Stimulated activated CD4-positive, alpha-beta T cell treated with anti-CD3 and anti-CD28 coated beads, Interleukin-12 subunit alpha, Interleukin-12 subunit beta, amount 100 ng/mL, for 4 hours (primary cell): ENCODE measurements around the gene FCRL2.
"Not testable (repeated sequence)": the region's sequence is repeated elsewhere in the genome, so short reads cannot be mapped to it uniquely, and the experiment has no call there.

ENCODE experiments used
- DNase-seq: peaks from one replicate; pipeline ENCODE4 v3.0.0-alpha.2; 2020

The FCRL2 gene

DNA sequence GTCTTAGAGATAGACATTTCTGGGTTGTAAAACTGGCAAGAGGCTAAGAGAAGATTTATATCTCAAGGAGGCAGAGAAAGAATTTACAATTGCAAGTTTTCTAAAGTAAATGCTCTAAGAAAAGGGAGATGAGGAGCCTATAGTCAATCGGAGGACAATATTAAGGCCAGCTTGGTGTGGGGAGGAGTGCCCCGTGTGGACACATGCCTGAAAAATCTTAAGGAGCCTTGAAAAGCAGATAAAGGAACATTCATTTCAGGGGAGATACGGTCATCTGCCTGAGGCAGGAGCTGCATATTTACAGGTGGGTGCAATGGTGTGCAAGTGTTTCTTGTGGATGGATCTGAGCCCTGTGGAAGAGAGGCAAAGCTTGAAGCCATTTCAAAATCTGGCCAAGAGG is 25.6 kb downstream of the FCRL2 start:
- no peak for DNase-seq

DNA sequence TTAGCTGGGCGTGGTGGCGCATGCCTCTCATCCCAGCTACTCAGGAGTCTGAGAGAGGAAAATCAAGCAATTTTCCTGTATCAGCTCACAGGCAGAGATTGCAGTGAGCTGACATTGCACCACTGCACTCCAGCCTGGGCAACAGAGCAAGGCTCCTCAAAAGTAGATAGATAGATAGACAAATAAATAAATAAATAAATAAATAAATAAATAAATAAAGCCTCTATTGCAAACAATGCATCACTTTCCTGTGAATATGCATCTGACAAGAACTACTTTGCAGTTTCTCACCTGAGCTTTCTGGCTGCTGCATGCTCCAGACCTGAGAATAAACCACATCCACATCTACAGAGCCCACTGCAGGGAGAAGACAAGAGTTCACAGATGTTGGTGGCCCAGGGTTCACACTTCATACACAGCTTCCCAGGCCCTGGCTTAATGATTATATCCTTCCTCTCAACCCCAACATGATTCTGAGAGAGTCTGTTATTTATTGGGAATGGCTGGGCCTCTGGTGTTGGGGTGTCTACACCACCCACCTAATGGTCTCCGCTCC is 28.6 kb downstream of the FCRL2 start:
- DNase-seq: no peak

DNA sequence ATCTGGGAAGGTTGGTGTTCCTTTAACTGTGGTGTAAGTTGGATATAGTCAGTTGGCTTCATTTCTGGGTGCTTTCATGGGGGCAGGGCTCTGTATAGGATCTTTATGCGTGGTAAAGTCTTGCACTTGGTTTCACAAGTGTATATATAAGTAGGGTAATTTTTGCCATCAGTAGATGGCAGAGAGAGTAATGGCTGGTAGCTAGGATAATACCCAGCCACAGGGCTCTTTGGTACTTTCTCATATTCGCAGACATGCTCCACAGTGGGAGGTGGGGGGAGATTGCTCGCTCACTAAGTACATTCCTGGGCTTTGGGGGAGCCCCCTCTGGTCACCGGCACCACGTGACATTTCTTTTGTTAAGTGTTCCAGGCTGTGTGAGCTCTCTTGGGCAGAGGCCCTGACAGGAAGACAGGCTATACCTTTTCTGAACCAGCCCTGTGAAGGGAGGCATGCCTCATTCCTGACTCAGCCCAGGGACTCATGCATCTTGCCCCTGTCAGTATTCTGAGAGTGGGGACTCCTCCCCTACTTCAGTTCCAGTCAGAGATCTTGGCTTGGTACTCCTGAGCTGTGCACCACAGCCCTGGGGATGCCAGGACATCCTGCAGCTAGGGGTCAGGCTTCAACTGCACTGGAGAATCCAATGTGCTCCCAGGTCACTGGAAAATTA is 37.6 kb downstream of the FCRL2 start:
- no peak for DNase-seq

DNA sequence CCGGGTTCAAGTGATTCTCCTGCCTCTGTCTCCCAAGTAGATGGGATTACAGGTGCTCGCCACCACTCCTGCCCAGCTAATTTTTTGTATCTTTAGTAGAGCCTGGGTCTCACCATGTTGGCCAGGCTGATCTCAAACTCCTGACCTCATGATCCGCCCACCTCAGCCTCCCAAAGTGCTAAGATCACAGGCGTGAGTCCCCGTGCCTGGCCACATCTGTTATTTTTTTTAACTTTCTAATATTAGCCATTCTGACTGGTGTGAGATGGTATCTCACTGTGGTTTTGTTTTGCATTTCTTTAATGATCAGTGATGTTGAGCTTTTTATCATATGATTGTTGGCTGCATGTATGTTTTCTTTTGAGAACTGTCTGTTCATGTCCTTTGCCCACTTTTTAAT is 40.9 kb downstream of the FCRL2 start:
- DNase-seq: not testable (repeated sequence)

- no peak for DNase-seq
Measured at GRCh38 chr1:157734321-157734720, 42.6 kb downstream of the FCRL2 start.

- DNase-seq: no peak
Measured at GRCh38 chr1:157732755-157733154, 44.2 kb downstream of the FCRL2 start.

DNA sequence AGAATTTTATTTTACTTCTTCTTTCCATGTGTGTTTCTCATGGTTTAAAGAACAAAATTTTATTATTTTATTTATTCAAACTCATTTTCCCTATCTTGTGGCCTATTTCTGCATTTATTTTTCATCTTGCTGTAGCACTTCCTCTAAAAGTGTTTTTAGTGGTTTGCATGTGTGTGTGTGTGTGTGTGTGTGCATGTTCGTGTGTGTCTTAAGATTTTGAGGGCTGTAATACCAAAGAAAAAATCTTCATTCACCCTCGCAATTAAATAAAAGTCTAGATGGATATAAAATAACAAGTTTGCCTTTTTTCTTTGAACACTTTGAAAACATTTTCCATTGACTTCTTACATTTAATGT is 51.7 kb downstream of the FCRL2 start:
- DNase-seq: no peak

- DNase-seq: no peak
Measured at GRCh38 chr1:157724537-157725220, 52.3 kb downstream of the FCRL2 start.

- no peak for DNase-seq
Measured at GRCh38 chr1:157723157-157723556, 53.8 kb downstream of the FCRL2 start.

DNA sequence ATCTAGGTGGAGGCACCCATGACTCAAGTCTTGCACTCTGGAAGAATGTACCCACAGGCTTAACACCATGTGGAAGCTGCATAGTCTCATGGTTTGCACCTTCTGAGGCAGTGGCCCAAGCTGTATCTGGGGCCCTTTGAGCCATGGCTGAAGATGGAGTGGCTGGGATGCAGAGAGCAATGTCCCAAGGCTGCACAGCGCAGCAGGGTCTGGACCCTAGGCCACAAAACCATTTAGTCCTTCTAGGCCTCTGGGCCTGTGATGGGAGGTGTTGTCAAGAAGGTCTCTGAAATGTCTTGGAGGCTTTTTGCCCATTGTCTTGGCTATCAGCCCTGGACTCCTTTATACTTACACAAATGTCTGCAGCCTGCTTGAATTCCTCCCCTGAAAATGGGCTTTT is 54.9 kb downstream of the FCRL2 start:
- DNase-seq: no peak

GRCh38 chr1:157715736-157716135 is 61.2 kb downstream of the FCRL2 start:
- DNase-seq: no peak

- no peak for DNase-seq
Measured at GRCh38 chr1:157711802-157712201, 65.1 kb downstream of the FCRL2 start.

DNA sequence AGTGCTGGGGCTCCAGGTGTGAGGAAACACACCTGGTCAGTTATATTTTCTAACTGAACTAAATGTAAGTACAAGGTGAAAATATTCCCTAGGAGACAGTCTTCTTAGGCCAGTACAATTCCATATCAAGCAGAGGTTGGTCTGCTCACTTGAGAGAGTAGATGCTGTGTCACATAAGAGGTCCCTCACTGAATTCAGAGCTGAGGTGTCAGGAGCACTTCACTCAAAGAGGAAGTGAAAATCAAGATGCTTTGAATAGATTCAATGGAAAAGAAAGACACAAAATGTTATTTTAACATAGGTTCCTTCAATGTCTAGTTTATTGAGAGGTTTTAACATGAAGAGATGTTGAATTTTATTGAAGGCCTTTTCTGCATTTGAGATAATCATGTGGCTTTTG is 72.1 kb downstream of the FCRL2 start:
- no peak for DNase-seq

- DNase-seq: no peak
Measured at GRCh38 chr1:157703981-157704380, 73.0 kb downstream of the FCRL2 start.

GRCh38 chr1:157702308-157702825 is 74.6 kb downstream of the FCRL2 start:
- DNase-seq: no peak

- no peak for DNase-seq
Measured at GRCh38 chr1:157700732-157701131, 76.2 kb downstream of the FCRL2 start, which contains the start of gene FCRL3. Gene FCRL3, minus strand, starts transcription at chr1:157700769. Its CDS starts 280 bp downstream, at chr1:157700489.

GRCh38 chr1:157700305-157700704 is 76.6 kb downstream of the FCRL2 start:
- no peak for DNase-seq

- DNase-seq: no peak
Measured at GRCh38 chr1:157697781-157698569, 79.0 kb downstream of the FCRL2 start.

DNA sequence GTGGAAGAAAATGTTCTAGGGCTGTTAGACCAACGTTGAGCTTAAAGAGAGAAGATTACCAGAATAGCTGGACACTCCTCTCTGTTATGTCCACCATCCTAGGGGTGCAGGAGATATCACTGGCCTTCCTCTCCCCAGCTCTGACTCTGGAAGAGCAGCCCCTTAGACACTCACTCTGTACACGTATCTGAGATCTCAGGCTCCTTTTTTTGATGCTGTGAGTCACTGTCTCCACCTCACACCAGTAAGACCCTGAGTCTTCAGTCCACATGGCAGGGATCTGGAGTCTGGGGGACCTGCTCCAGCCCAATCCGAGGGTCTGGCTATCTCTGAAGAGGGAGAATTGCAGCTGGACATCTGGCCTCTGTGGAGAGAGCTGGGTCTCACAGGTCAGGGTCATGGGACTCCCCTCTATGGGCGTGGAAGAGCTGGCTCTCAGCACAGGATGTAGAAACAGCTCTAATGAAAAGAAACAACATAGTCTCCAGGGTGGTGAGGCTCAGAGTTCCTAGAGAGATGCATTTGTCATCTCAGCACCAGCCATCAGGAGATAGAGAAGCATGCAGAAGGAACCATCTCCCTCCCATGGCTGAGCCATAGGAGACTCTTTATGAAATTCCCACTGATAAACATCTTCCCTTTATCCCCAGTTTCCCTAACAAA is 79.8 kb downstream of the FCRL2 start:
- no peak for DNase-seq
